Stimulated activated CD8-positive, alpha-beta memory T cell treated with anti-CD3 and anti-CD28 coated beads, Interleukin-4, amount 100 ng/mL, for 48 hours (primary cell): ENCODE measurements around the gene FITM2.
"Not testable (repeated sequence)": the region's sequence is repeated elsewhere in the genome, so short reads cannot be mapped to it uniquely, and the experiment has no call there.

Experiments
- DNase-seq: peaks from one replicate; pipeline ENCODE4 v3.0.0-alpha.2; 2020

Gene FITM2

GRCh38 chr20:44310664-44311639 lies at the start of gene FITM2:
FITM2 (minus strand) TSS chr20:44311202; CDS start chr20:44311148, 54 bp downstream.
- peak; percentile 99 for DNase-seq

- no peak for DNase-seq
These were observed 49.2 kb upstream of the FITM2 start for GRCh38 chr20:44360221-44360620.

GRCh38 chr20:44358776-44359175 lies 47.8 kb upstream of the FITM2 start:
- no peak for DNase-seq

GRCh38 chr20:44357555-44358125 lies 46.6 kb upstream of the FITM2 start:
- no peak for DNase-seq

GRCh38 chr20:44357020-44357419 lies 46.0 kb upstream of the FITM2 start:
- DNase-seq = no peak

GRCh38 chr20:44356353-44356723 lies 45.3 kb upstream of the FITM2 start:
- DNase-seq = no peak

GRCh38 chr20:44355498-44356352 lies 44.7 kb upstream of the FITM2 start, which contains the start of gene HNF4A:
HNF4A (plus strand) TSS chr20:44355699; CDS start chr20:44355805, 106 bp downstream.
- no peak for DNase-seq

GRCh38 chr20:44354979-44355497 lies 44.0 kb upstream of the FITM2 start:
- no peak for DNase-seq

GRCh38 chr20:44350567-44350966 lies 39.6 kb upstream of the FITM2 start:
- no peak for DNase-seq

GRCh38 chr20:44349349-44349748 lies 38.3 kb upstream of the FITM2 start:
- no peak for DNase-seq

- no peak for DNase-seq
These were observed 37.2 kb upstream of the FITM2 start for GRCh38 chr20:44348168-44348659.

GRCh38 chr20:44345941-44346340 lies 34.9 kb upstream of the FITM2 start:
- not testable (repeated sequence) for DNase-seq

GRCh38 chr20:44345147-44345546 lies 34.1 kb upstream of the FITM2 start:
- DNase-seq = no peak

- no peak for DNase-seq
These were observed 33.7 kb upstream of the FITM2 start for GRCh38 chr20:44344723-44345122.

GRCh38 chr20:44343162-44343675 lies 32.2 kb upstream of the FITM2 start:
- no peak for DNase-seq

- DNase-seq = no peak
These were observed 31.2 kb upstream of the FITM2 start for GRCh38 chr20:44342248-44342647.

GRCh38 chr20:44336725-44337380 lies 25.9 kb upstream of the FITM2 start, which contains the start of gene R3HDML:
R3HDML (plus strand) TSS chr20:44337043; CDS start chr20:44337158, 115 bp downstream.
- no peak for DNase-seq

GRCh38 chr20:44336086-44336485 lies 25.1 kb upstream of the FITM2 start:
- DNase-seq = no peak

GRCh38 chr20:44335675-44336074 lies 24.7 kb upstream of the FITM2 start:
- DNase-seq = no peak

- DNase-seq = no peak
These were observed 23.7 kb upstream of the FITM2 start for GRCh38 chr20:44334709-44335108.

GRCh38 chr20:44334306-44334705 lies 23.3 kb upstream of the FITM2 start:
- no peak for DNase-seq

GRCh38 chr20:44331201-44331600 lies 20.2 kb upstream of the FITM2 start:
- no peak for DNase-seq
